Measurements from ENCODE around the gene ECI1. TPM values are rescaled to one million over a fixed set of nuclear protein-coding genes. Genes with fewer than 3 reads are reported as not detected.

Gene ECI1
- total and polyA plus RNA-seq, 2 of the 13 experiments (the other 11 are each of a cell fraction or from before 2014, with no cell fraction given): 82.0 to 102 TPM

- TF ChIP-seq TIGD3 (CRISPR knock-in tag; IDR thresholded peaks at IDR 0.05; ENCODE audit: borderline replicate concordance) (no peak), NCOA2 (CRISPR knock-in tag; IDR thresholded peaks at IDR 0.05) (no peak), EHMT2 (IDR thresholded peaks at IDR 0.05; ENCODE audit: borderline replicate concordance, low read depth, low read length) (no peak), ZC3H13 (CRISPR knock-in tag; IDR thresholded peaks at IDR 0.05) (no peak), SRF (IDR thresholded peaks at IDR 0.05; ENCODE audit: low read depth, low read length) (no peak), SYNCRIP (IDR thresholded peaks at IDR 0.05; ENCODE audit: insufficient read depth, low read depth, low read length) (no peak), HOXA5 (CRISPR knock-in tag; IDR thresholded peaks at IDR 0.05) (no peak), SP2 (CRISPR knock-in tag; IDR thresholded peaks at IDR 0.05) (no peak), ZNF639 (CRISPR knock-in tag; conservative IDR thresholded peaks at IDR 0.05) (peak; percentile 31; the same call in 1 of the 2 replicates), ZNF616 (CRISPR knock-in tag; IDR thresholded peaks at IDR 0.05; ENCODE audit: low read depth) (0 out of 2 replicates have a peak, but pooled peaks have one; percentile 5), FOSL2 (CRISPR knock-in tag; IDR thresholded peaks at IDR 0.05) (no peak), ZNF784 (CRISPR knock-in tag; IDR thresholded peaks at IDR 0.05; ENCODE audit: borderline replicate concordance) (peak; percentile 78; the same call in 1 of the 2 replicates), ARHGAP35 (CRISPR knock-in tag; IDR thresholded peaks at IDR 0.05; ENCODE audit: borderline replicate concordance) (no peak), ZNF446 (CRISPR knock-in tag; IDR thresholded peaks at IDR 0.05) (no peak), ZXDC (CRISPR knock-in tag; IDR thresholded peaks at IDR 0.05) (no peak), PITX1 (CRISPR knock-in tag; IDR thresholded peaks at IDR 0.05) (no peak), KAT7 (CRISPR knock-in tag; IDR thresholded peaks at IDR 0.05; ENCODE audit: borderline replicate concordance) (no peak), CHCHD3 (CRISPR knock-in tag; IDR thresholded peaks at IDR 0.05) (peak; percentile 56; the same call in 1 of the 2 replicates), TRAFD1 (CRISPR knock-in tag; IDR thresholded peaks at IDR 0.05; ENCODE audit: borderline replicate concordance) (no peak), ZSCAN9 (CRISPR knock-in tag; IDR thresholded peaks at IDR 0.05; ENCODE audit: borderline replicate concordance) (no peak), XRCC5 (optimal IDR thresholded peaks at IDR 0.05; ENCODE audit: low read length) (no peak)
Measured at GRCh38 chr16:2213817-2214718, 37.3 kb downstream of the ECI1 start (continued).

Measured in HepG2 (cell line).